GF-D8 (cell line): ENCODE data around the gene CROCC2.

Experiments
- DNase-seq: peaks from one replicate; lab custom pipeline; 2025; lab: John Stamatoyannopoulos, UW

Gene CROCC2

GRCh38 chr2:241000831-241001321 lies 94.7 kb downstream of the CROCC2 start:
- DNase-seq: no peak

- DNase-seq: no peak
These were observed 95.5 kb downstream of the CROCC2 start for GRCh38 chr2:241001413-241002274.

GRCh38 chr2:241002275-241003046 lies 96.3 kb downstream of the CROCC2 start:
- no peak for DNase-seq

GRCh38 chr2:241003047-241003360 lies 96.9 kb downstream of the CROCC2 start:
- no peak for DNase-seq

GRCh38 chr2:241003369-241003768 lies 97.2 kb downstream of the CROCC2 start:
- no peak for DNase-seq

- DNase-seq: no peak
These were observed 97.9 kb downstream of the CROCC2 start for GRCh38 chr2:241003830-241004564.

- no peak for DNase-seq
These were observed 99.4 kb downstream of the CROCC2 start for GRCh38 chr2:241005569-241005968.

GRCh38 chr2:241006412-241006811 lies 100.3 kb downstream of the CROCC2 start:
- no peak for DNase-seq

GRCh38 chr2:241007111-241007510 lies 101.0 kb downstream of the CROCC2 start:
- DNase-seq: no peak

GRCh38 chr2:241007880-241008710 lies 102.0 kb downstream of the CROCC2 start:
- no peak for DNase-seq

GRCh38 chr2:241008711-241009121 lies 102.6 kb downstream of the CROCC2 start:
- no peak for DNase-seq

GRCh38 chr2:241009191-241009590 lies 103.1 kb downstream of the CROCC2 start:
- no peak for DNase-seq

- DNase-seq: no peak
These were observed 103.7 kb downstream of the CROCC2 start for GRCh38 chr2:241009601-241010530.

GRCh38 chr2:241010531-241011295 lies 104.6 kb downstream of the CROCC2 start:
- DNase-seq: no peak

GRCh38 chr2:241011296-241011600 lies 105.1 kb downstream of the CROCC2 start:
- no peak for DNase-seq

GRCh38 chr2:241011751-241012510 lies 105.8 kb downstream of the CROCC2 start:
- no peak for DNase-seq

GRCh38 chr2:241014224-241014623 lies 108.1 kb downstream of the CROCC2 start:
- DNase-seq: no peak

GRCh38 chr2:241014764-241015163 lies 108.6 kb downstream of the CROCC2 start:
- DNase-seq: no peak

- no peak for DNase-seq
These were observed 109.3 kb downstream of the CROCC2 start for GRCh38 chr2:241015439-241015838.
